ENCODE measurements around the gene OLIG3. TPM values are rescaled to one million over a fixed set of nuclear protein-coding genes. Genes with fewer than 3 reads are reported as not detected.

The OLIG3 gene
- not detected in 2 replicates for total RNA-seq

- Histone ChIP-seq H3K4me2 (ENCODE audit: insufficient read depth, low read length) (no peak within 1 kb of the TSS), H3K9me3 (ENCODE audit: low read depth, low read length) (no peaks in the 10 kb centered on the region), H3K79me2 (ENCODE audit: insufficient read depth, low read length) (no peaks in the 10 kb centered on the region), H3K4me1 (ENCODE audit: insufficient read depth, low read length) (no peaks in the 10 kb centered on the region), H2AFZ (ENCODE audit: low read length) (no peak within 1 kb of the TSS), H3K27ac (ENCODE audit: low read depth, low read length) (no peak within 1 kb of the TSS), H4K20me1 (ENCODE audit: insufficient read depth, low read length) (no peaks in the 10 kb centered on the region), H3K4me3 (ENCODE audit: insufficient read depth, low read length) (no peak within 1 kb of the TSS), H3K36me3 (ENCODE audit: insufficient read depth, low read length) (no peaks in the 10 kb centered on the region), H3K27me3 (ENCODE audit: insufficient read depth, low read length) (peaks cover 99% of the 10 kb centered on the region)
- TF ChIP-seq, protein P1, sequence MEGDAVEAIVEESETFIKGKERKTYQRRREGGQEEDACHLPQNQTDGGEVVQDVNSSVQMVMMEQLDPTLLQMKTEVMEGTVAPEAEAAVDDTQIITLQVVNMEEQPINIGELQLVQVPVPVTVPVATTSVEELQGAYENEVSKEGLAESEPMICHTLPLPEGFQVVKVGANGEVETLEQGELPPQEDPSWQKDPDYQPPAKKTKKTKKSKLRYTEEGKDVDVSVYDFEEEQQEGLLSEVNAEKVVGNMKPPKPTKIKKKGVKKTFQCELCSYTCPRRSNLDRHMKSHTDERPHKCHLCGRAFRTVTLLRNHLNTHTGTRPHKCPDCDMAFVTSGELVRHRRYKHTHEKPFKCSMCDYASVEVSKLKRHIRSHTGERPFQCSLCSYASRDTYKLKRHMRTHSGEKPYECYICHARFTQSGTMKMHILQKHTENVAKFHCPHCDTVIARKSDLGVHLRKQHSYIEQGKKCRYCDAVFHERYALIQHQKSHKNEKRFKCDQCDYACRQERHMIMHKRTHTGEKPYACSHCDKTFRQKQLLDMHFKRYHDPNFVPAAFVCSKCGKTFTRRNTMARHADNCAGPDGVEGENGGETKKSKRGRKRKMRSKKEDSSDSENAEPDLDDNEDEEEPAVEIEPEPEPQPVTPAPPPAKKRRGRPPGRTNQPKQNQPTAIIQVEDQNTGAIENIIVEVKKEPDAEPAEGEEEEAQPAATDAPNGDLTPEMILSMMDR (IDR thresholded peaks at IDR 0.05; ENCODE audit: extremely low read depth, low read depth, low read length), result no peak
- no peak for DNase-seq (ENCODE audit: insufficient read length, low spot score, missing footprints)
Measured at GRCh38 chr6:137494281-137494987, at the start of gene OLIG3. Gene OLIG3 (minus strand): TSS chr6:137494394. CDS start chr6:137494170, 224 bp downstream.

DNA sequence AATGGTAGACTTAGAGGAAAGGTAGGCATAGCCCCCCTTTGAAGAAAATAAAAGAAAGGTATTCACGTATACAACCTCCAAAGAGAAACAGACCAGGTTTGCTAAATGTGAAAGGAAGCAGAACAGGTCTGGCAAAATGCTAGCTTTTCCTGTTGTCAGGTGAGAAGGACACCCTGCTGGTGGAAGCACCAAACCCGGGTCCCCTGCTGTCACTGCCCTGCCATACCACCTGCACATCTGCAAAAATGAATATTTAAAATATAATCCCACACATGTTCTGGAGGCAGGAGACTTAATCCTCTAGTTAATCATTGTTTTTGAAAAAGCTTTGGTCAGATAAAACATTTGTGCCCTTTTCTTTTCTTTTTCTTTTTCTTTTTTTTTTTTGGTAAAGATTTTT lies 48.9 kb upstream of the OLIG3 start:
- TF ChIP-seq, protein P1 (IDR thresholded peaks at IDR 0.05; ENCODE audit: extremely low read depth, low read depth, low read length), result no peak

DNA sequence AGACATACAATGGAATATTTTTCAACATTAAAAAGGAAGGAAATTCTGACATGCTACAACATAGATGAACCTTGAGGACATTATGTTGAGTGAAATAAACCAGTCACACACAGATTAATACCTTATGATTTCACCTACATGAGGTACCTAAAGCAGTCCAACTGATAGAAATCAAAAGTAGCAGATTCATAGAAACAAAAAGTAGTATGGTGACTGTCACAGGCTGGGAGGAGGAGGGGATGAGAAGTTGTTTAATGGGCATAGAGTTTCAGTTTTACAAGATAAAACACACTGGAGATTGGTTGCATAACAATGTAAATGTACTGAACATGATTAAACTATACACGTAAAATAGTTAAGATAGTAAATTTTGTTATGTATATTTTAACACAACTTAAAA lies 48.5 kb upstream of the OLIG3 start:
- no peaks in the 10 kb centered on the region for H4K20me1 ChIP-seq (ENCODE audit: insufficient read depth, low read length)
- no peak for DNase-seq (ENCODE audit: insufficient read length, low spot score, missing footprints)

More for the DNA sequence above, 48.9 kb upstream of the OLIG3 start:
- DNase-seq (ENCODE audit: insufficient read length, low spot score, missing footprints), result no peak
- Histone ChIP-seq H3K4me3 (ENCODE audit: insufficient read depth, low read length) (no peak overlapping the region), H4K20me1 (ENCODE audit: insufficient read depth, low read length) (no peaks in the 10 kb centered on the region), H3K27me3 (ENCODE audit: insufficient read depth, low read length) (no peaks in the 10 kb centered on the region), H2AFZ (ENCODE audit: low read length) (no peak overlapping the region), H3K36me3 (ENCODE audit: insufficient read depth, low read length) (no peaks in the 10 kb centered on the region), H3K27ac (ENCODE audit: low read depth, low read length) (no peak overlapping the region), H3K4me1 (ENCODE audit: insufficient read depth, low read length) (no peaks in the 10 kb centered on the region), H3K79me2 (ENCODE audit: insufficient read depth, low read length) (no peaks in the 10 kb centered on the region), H3K4me2 (ENCODE audit: insufficient read depth, low read length) (no peak overlapping the region), H3K9me3 (ENCODE audit: low read depth, low read length) (no peaks in the 10 kb centered on the region)

DNA sequence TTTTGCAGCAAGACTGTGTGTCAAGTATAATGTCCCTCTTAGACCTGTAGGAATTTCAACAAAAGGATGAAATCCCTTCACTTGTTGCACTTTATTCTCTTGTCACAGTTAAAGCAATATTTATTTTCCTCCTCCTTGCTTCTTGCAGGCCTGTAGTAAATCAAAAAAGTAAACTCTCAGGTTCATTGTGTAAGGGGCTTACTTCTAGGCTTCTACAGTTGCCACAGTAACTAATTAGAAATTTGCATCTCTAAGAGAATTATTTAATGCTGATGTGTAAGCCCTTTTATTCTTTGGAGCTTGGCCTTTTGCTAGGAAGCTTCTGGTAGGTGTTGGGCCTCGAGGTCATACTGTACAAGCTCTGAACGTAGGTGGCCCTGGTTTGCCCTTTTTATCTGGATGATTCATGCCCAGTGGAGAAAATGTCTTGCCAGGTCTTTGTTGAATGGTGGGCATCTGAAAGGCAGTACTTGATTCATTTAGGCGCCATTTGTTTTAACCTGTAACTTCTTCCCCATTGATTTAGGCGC lies 47.4 kb upstream of the OLIG3 start:
- no peaks in the 10 kb centered on the region for H3K36me3 ChIP-seq (ENCODE audit: insufficient read depth, low read length)
- H3K9me3 ChIP-seq (ENCODE audit: low read depth, low read length), result no peaks in the 10 kb centered on the region
- H3K27ac ChIP-seq (ENCODE audit: low read depth, low read length), result no peak overlapping the region
- TF ChIP-seq, protein P1 (IDR thresholded peaks at IDR 0.05; ENCODE audit: extremely low read depth, low read depth, low read length), result no peak
- H4K20me1 ChIP-seq (ENCODE audit: insufficient read depth, low read length), result no peaks in the 10 kb centered on the region
- H2AFZ ChIP-seq (ENCODE audit: low read length), result no peak overlapping the region
- no peak for DNase-seq (ENCODE audit: insufficient read length, low spot score, missing footprints)
- H3K27me3 ChIP-seq (ENCODE audit: insufficient read depth, low read length), result no peaks in the 10 kb centered on the region
- no peaks in the 10 kb centered on the region for H3K79me2 ChIP-seq (ENCODE audit: insufficient read depth, low read length)
- no peaks in the 10 kb centered on the region for H3K4me1 ChIP-seq (ENCODE audit: insufficient read depth, low read length)
- H3K4me2 ChIP-seq (ENCODE audit: insufficient read depth, low read length), result no peak overlapping the region
- no peak overlapping the region for H3K4me3 ChIP-seq (ENCODE audit: insufficient read depth, low read length)

More for the DNA sequence above, 48.5 kb upstream of the OLIG3 start:
- H3K27me3 ChIP-seq (ENCODE audit: insufficient read depth, low read length), result no peaks in the 10 kb centered on the region
- no peaks in the 10 kb centered on the region for H3K79me2 ChIP-seq (ENCODE audit: insufficient read depth, low read length)
- no peak overlapping the region for H3K4me2 ChIP-seq (ENCODE audit: insufficient read depth, low read length)
- H3K4me1 ChIP-seq (ENCODE audit: insufficient read depth, low read length), result no peaks in the 10 kb centered on the region
- no peaks in the 10 kb centered on the region for H3K36me3 ChIP-seq (ENCODE audit: insufficient read depth, low read length)
- H3K9me3 ChIP-seq (ENCODE audit: low read depth, low read length), result no peaks in the 10 kb centered on the region
- no peak overlapping the region for H2AFZ ChIP-seq (ENCODE audit: low read length)
- H3K27ac ChIP-seq (ENCODE audit: low read depth, low read length), result no peak overlapping the region
- TF ChIP-seq, protein P1 (IDR thresholded peaks at IDR 0.05; ENCODE audit: extremely low read depth, low read depth, low read length), result no peak
- no peak overlapping the region for H3K4me3 ChIP-seq (ENCODE audit: insufficient read depth, low read length)

Data from osteoblast (primary cell).